Muscle of leg (tissue), 11 donors: ENCODE measurements around the gene SBK1. TPM values are rescaled to one million over a fixed set of nuclear protein-coding genes. Genes with fewer than 3 reads are reported as not detected.
"Not testable (repeated sequence)": the region's sequence is repeated elsewhere in the genome, so short reads cannot be mapped to it uniquely, and the experiment has no call there.

ENCODE experiments used
- DNase-seq: peaks from one replicate; pipeline ENCODE4 v3.0.0; 2013
- H3K27ac ChIP-seq: one replicate; pipeline ENCODE4 v1.5.1; 2013; ENCODE audit warnings: mild to moderate bottlenecking, low read length, control low read depth
- H3K27me3 ChIP-seq: one replicate; pipeline ENCODE4 v1.6.1; 2013; ENCODE audit warnings: low read length; ENCODE audit not compliant: control insufficient read depth, insufficient read depth
- H3K36me3 ChIP-seq: one replicate; pipeline ENCODE4 v1.6.1; 2013; ENCODE audit warnings: low read length; ENCODE audit not compliant: control insufficient read depth, insufficient read depth
- H3K4me1 ChIP-seq: one replicate; pipeline ENCODE4 v1.6.1; 2013; ENCODE audit warnings: low read length; ENCODE audit not compliant: control insufficient read depth, insufficient read depth
- H3K4me3 ChIP-seq: one replicate; pipeline ENCODE4 v1.5.1; 2013; ENCODE audit warnings: low read length, control low read depth
- H3K9me3 ChIP-seq: replicated peaks from 2 replicates; pipeline ENCODE4 v1.6.1; 2013; ENCODE audit warnings: low read depth, low read length; ENCODE audit not compliant: control insufficient read depth
- WGBS: methylation state at CpG from one replicate; pipeline ENCODE4 v1.1.5; 2013; ENCODE audit warnings: missing lambda C conversion rate; ENCODE audit not compliant: insufficient coverage; 5-methylcytosine and 5-hydroxymethylcytosine counted together
- polyA plus RNA-seq, 8 donors: library from polyadenylated mRNA; unstranded; fragments of 120-200 nt; gene quantifications; one replicate each; pipeline versions ENCODE4 v1.2.1 to v1.2.3, GENCODE V29; 2013; ENCODE audit warnings: inconsistent platforms in 1 of 8, low replicate concordance in 1 of 8; ENCODE audit not compliant: insufficient read length in 8 of 8, insufficient read depth in 1 of 8
- total RNA-seq: library from RNA; stranded (reverse); fragments of 120-200 nt; gene quantifications from one replicate; pipeline ENCODE4 v1.2.4, GENCODE V29; 2013

Gene SBK1
- total and polyA plus RNA-seq, 9 donors, result 2.9 to 19.3 (median 15.8) TPM

- 42% methylated on average over 9 of the region's 12 CpGs for WGBS
- H3K27me3 ChIP-seq, result no peaks in the 10 kb centered on the region
- H3K36me3 ChIP-seq, result no peaks in the 10 kb centered on the region
- H3K27ac ChIP-seq, result no peak overlapping the region
- no peaks in the 10 kb centered on the region for H3K9me3 ChIP-seq
- H3K4me3 ChIP-seq, result no peak overlapping the region
- H3K4me1 ChIP-seq, result no peaks in the 10 kb centered on the region
- DNase-seq, result peak; percentile 38
Measured at GRCh38 chr16:28326881-28327610, 34.7 kb downstream of the SBK1 start.

- not testable (repeated sequence) for DNase-seq, H3K27ac ChIP-seq, H3K4me1 ChIP-seq, H3K36me3 ChIP-seq, H3K9me3 ChIP-seq, H3K27me3 ChIP-seq, H3K4me3 ChIP-seq
- no CpG with 5 or more reads among the region's 9 CpGs for WGBS
Measured at GRCh38 chr16:28330232-28330631, 37.9 kb downstream of the SBK1 start.

GRCh38 chr16:28330981-28331380 is 38.7 kb downstream of the SBK1 start:
- H3K27ac ChIP-seq, H3K4me3 ChIP-seq, H3K9me3 ChIP-seq, H3K36me3 ChIP-seq, H3K4me1 ChIP-seq, H3K27me3 ChIP-seq, DNase-seq: not testable (repeated sequence)
- WGBS, result no CpG with 5 or more reads among the region's 2 CpGs

- not testable (repeated sequence) for H3K4me3 ChIP-seq, H3K27ac ChIP-seq, H3K4me1 ChIP-seq, H3K27me3 ChIP-seq, H3K36me3 ChIP-seq, H3K9me3 ChIP-seq, DNase-seq
- WGBS, result no CpG with 5 or more reads among the region's 6 CpGs
Measured at GRCh38 chr16:28332632-28333031, 40.3 kb downstream of the SBK1 start.

- not testable (repeated sequence) for DNase-seq, H3K36me3 ChIP-seq, H3K4me3 ChIP-seq, H3K27me3 ChIP-seq, H3K27ac ChIP-seq, H3K4me1 ChIP-seq, H3K9me3 ChIP-seq
- WGBS, result no CpG with 5 or more reads among the region's 8 CpGs
Measured at GRCh38 chr16:28335678-28336077, 43.4 kb downstream of the SBK1 start.

- not testable (repeated sequence) for H3K4me1 ChIP-seq, H3K36me3 ChIP-seq, H3K27me3 ChIP-seq, H3K9me3 ChIP-seq, DNase-seq, H3K27ac ChIP-seq, H3K4me3 ChIP-seq
- WGBS, result no CpG with 5 or more reads among the region's 5 CpGs
Measured at GRCh38 chr16:28336940-28337710, 44.8 kb downstream of the SBK1 start.

- H3K27me3 ChIP-seq, H3K9me3 ChIP-seq, DNase-seq, H3K4me3 ChIP-seq, H3K4me1 ChIP-seq, H3K36me3 ChIP-seq, H3K27ac ChIP-seq: not testable (repeated sequence)
- 86% methylated on average over 2 of the region's 6 CpGs for WGBS
Measured at GRCh38 chr16:28338230-28338629, 45.9 kb downstream of the SBK1 start.

- DNase-seq, H3K27ac ChIP-seq, H3K4me3 ChIP-seq, H3K36me3 ChIP-seq, H3K27me3 ChIP-seq, H3K4me1 ChIP-seq, H3K9me3 ChIP-seq: not testable (repeated sequence)
- no CpG with 5 or more reads among the region's 5 CpGs for WGBS
Measured at GRCh38 chr16:28362600-28362999, 70.3 kb downstream of the SBK1 start.

GRCh38 chr16:28363408-28363807 is 71.1 kb downstream of the SBK1 start, which contains the start of gene NPIPB6:
Gene NPIPB6, minus strand, starts transcription at chr16:28363508. Its CDS starts 686 bp downstream, at chr16:28362822.
- WGBS, result no CpG with 5 or more reads among the region's 5 CpGs
- H3K27me3 ChIP-seq, DNase-seq, H3K9me3 ChIP-seq, H3K4me3 ChIP-seq, H3K36me3 ChIP-seq, H3K4me1 ChIP-seq, H3K27ac ChIP-seq: not testable (repeated sequence)

- WGBS, result no CpG with 5 or more reads among the region's 75 CpGs
Measured at GRCh38 chr16:28364268-28365173, 72.2 kb downstream of the SBK1 start.

More at GRCh38 chr16:28364268-28365173, 72.2 kb downstream of the SBK1 start:
- H3K9me3 ChIP-seq, DNase-seq, H3K4me1 ChIP-seq, H3K27me3 ChIP-seq, H3K36me3 ChIP-seq, H3K27ac ChIP-seq, H3K4me3 ChIP-seq: not testable (repeated sequence)
